ENCODE data around the gene SERPINE2. TPM values are rescaled to one million over a fixed set of nuclear protein-coding genes. Genes with fewer than 3 reads are reported as not detected.
"Not testable (repeated sequence)": the region's sequence is repeated elsewhere in the genome, so short reads cannot be mapped to it uniquely, and the experiment has no call there.

SERPINE2 gene
- total RNA-seq, 1 donor from 2014 or later = 5.6 TPM

DNA sequence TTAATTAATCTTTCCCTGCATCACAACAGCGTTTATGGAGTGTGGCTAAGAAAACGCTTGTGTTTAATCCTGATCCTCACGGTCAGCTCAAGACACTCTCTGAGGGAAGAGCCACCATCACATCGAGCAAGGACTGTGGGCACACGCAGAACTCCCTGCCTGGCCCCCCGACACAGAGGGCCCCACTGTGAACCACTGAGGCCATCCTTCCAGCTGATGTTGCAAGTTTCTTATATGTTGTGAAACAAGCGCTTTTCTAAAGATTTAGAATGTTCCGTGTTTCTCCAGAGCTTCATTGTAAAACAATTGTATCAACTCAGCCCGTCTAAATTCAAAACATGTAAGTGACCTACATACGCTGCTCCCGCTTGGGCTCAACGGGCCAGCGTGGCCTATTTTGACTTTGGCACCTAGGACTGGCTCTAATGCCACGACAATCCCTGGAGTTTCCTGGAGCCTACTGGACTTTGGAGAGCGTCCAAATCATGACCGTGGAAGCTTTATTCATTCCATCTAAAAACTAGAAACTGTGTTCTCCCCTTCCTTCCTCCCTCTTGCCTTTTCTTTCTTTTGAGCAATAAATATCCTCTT is 34.9 kb downstream of the SERPINE2 start:
- ATAC-seq (no peak), DNase-seq (no peak)
- TF ChIP-seq, protein P1, sequence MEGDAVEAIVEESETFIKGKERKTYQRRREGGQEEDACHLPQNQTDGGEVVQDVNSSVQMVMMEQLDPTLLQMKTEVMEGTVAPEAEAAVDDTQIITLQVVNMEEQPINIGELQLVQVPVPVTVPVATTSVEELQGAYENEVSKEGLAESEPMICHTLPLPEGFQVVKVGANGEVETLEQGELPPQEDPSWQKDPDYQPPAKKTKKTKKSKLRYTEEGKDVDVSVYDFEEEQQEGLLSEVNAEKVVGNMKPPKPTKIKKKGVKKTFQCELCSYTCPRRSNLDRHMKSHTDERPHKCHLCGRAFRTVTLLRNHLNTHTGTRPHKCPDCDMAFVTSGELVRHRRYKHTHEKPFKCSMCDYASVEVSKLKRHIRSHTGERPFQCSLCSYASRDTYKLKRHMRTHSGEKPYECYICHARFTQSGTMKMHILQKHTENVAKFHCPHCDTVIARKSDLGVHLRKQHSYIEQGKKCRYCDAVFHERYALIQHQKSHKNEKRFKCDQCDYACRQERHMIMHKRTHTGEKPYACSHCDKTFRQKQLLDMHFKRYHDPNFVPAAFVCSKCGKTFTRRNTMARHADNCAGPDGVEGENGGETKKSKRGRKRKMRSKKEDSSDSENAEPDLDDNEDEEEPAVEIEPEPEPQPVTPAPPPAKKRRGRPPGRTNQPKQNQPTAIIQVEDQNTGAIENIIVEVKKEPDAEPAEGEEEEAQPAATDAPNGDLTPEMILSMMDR (IDR thresholded peaks at IDR 0.05) = no peak
- no peak overlapping the region for H3K4me3 ChIP-seq
- H3K4me1 ChIP-seq = no peaks in the 10 kb centered on the region
- no peak overlapping the region for H3K27ac ChIP-seq
- intact Hi-C loops (cut with DNase I) = no loop called here
- no peaks in the 10 kb centered on the region for H3K27me3 ChIP-seq (ENCODE audit: low read depth)
- no peaks in the 10 kb centered on the region for H3K9me3 ChIP-seq
- no peaks in the 10 kb centered on the region for H3K36me3 ChIP-seq

DNA sequence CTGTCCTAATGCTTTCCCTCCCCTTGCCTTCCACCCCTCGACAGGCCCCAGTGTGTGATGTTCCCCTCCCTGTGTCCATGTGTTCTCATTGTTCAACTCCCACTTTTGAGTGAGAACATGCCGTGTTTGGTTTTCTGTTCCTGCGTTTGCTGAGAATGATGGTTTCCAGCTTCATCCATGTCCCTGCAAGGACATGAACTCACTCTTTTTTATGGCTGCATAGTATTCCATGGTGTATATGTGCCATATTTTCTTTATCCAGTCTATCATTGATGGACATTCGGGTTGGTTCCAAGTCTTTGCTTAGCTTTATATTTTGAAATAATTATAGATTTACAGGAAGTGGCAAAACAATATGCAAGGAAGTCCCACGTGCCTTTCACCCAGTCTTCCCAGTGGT is 38.4 kb downstream of the SERPINE2 start:
- H3K9me3 ChIP-seq; H3K27ac ChIP-seq; H3K4me1 ChIP-seq; H3K4me3 ChIP-seq; H3K36me3 ChIP-seq; intact Hi-C loops (cut with DNase I); ATAC-seq; DNase-seq; H3K27me3 ChIP-seq (ENCODE audit: low read depth): not testable (repeated sequence)

DNA sequence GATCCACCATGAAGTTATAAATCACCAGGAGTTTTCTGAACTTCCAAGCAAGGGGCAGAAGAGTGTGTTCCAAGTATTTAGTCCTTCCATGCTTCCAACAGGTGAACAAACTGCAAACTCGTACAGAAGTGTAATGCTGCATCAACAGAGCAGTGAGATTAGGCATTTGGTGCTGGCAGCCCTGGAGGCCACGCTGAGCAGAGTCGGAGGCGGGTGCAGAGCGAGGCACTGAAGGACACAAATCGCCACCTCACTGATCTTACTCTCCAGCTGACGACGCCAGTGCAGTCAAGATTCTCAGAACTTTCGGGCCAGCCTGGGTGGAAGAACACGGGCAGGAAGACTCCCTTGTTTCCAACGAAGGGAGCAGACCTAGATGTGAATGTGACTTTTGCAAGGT is 39.2 kb downstream of the SERPINE2 start:
- Histone ChIP-seq H3K9me3 (no peaks in the 10 kb centered on the region), H3K36me3 (no peaks in the 10 kb centered on the region), H3K27me3 (ENCODE audit: low read depth) (no peaks in the 10 kb centered on the region), H3K4me1 (no peaks in the 10 kb centered on the region), H3K27ac (no peak overlapping the region), H3K4me3 (no peak overlapping the region)
- ATAC-seq = no peak
- TF ChIP-seq, protein P1 (IDR thresholded peaks at IDR 0.05) = no peak
- DNase-seq = no peak
- intact Hi-C loops (cut with DNase I) = loop anchor here (5.0 kb wide), 1 partner anchor 282 kb away; no protein-coding TSS in a partner anchor

DNA sequence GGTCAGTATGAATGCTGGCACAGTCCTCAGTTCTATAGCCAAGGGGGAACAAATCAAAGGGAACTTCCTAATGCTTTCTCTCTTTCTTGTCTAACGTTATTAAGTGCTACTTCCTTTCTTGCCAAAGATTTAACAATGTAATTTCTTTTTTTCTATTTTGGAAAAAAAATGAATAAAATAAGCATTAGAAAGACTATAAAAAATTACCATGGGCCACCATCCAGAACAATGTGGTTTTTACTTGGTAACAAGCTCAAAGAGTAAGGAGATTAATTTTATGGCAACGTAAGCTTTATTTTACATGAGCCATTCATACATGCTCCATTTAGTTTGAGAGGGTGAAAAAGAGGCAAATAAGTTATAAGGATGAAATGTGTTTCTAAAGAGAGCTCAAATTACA is 40.1 kb downstream of the SERPINE2 start:
- no peak for DNase-seq
- Histone ChIP-seq H3K36me3 (no peaks in the 10 kb centered on the region), H3K4me1 (no peaks in the 10 kb centered on the region), H3K27me3 (ENCODE audit: low read depth) (no peaks in the 10 kb centered on the region), H3K4me3 (no peak overlapping the region), H3K9me3 (no peaks in the 10 kb centered on the region), H3K27ac (no peak overlapping the region)
- ATAC-seq = no peak
- TF ChIP-seq, protein P1 (IDR thresholded peaks at IDR 0.05) = no peak
- intact Hi-C loops (cut with DNase I) = loop anchor here (5.0 kb wide), 1 partner anchor 283 kb away; no protein-coding TSS in a partner anchor

DNA sequence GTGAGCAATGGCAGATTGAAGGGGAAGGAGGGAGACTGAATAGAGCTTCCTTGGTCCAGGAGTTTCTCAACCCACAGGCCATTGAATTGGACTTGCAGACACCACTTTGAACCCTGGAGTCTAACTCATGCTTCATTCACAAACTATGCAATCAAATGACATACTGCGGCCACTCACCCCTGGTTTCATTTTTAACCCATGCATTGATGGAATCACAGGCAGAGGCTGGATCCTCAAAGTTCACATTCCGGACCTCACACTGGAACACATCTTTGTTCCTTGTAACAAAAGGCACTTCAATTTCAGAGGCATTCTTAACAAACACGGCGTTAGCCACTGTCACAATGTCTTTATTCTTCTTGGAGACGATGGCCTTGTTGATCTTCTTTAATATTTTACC is 41.1 kb downstream of the SERPINE2 start:
- H3K27ac ChIP-seq = no peak overlapping the region
- DNase-seq (no peak), ATAC-seq (no peak)
- no peaks in the 10 kb centered on the region for H3K4me1 ChIP-seq
- no peak overlapping the region for H3K4me3 ChIP-seq
- TF ChIP-seq, protein P1 (IDR thresholded peaks at IDR 0.05) = no peak
- no peaks in the 10 kb centered on the region for H3K36me3 ChIP-seq
- no peaks in the 10 kb centered on the region for H3K27me3 ChIP-seq (ENCODE audit: low read depth)
- intact Hi-C loops (cut with DNase I) = loop anchor here (5.0 kb wide), 1 partner anchor 284 kb away; no protein-coding TSS in a partner anchor
- H3K9me3 ChIP-seq = no peaks in the 10 kb centered on the region

DNA sequence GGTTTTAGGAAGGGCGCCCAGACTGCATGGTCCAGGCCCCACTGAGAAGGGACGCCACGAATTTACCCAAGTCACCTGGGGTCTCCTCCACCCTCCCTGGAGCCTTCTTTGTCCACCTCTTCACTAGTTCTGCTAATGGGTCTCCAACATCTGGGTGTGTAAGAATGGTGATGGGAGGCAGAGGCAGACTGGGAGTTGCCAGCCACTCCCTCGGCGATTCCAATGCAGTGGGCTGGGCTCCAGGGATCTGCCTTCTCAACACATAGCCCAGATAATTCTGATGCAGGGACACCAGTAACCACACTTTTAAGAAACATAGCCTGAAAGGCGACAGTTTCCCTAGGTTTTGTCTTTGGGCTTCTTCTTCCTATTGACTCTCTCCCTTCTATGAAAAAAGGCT is 42.7 kb downstream of the SERPINE2 start:
- ATAC-seq = no peak
- Histone ChIP-seq H3K36me3 (no peaks in the 10 kb centered on the region), H3K9me3 (no peaks in the 10 kb centered on the region), H3K4me1 (no peaks in the 10 kb centered on the region), H3K4me3 (no peak overlapping the region), H3K27ac (no peak overlapping the region), H3K27me3 (ENCODE audit: low read depth) (no peaks in the 10 kb centered on the region)
- DNase-seq = no peak
- intact Hi-C loops (cut with DNase I) = loop anchor here (5.0 kb wide), 1 partner anchor 286 kb away; no protein-coding TSS in a partner anchor
- TF ChIP-seq, protein P1 (IDR thresholded peaks at IDR 0.05) = no peak
